AG04450 (cell line): Measurements from ENCODE around the gene ERN2. TPM values are rescaled to one million over a fixed set of nuclear protein-coding genes. Genes with fewer than 3 reads are reported as not detected.

Experiments
- CTCF ChIA-PET: fragments of 300-600, 350-600 bp; formaldehyde crosslinking; extraction: SDS; loops from one replicate; lab custom pipeline; 2022; ENCODE audit warnings: antibody characterized with exemption, inconsistent platforms; lab: Charles Lee
- POLR2A ChIA-PET: fragments of 350-600 bp; formaldehyde crosslinking; extraction: SDS; loops from one replicate; lab custom pipeline; 2021; ENCODE audit warnings: antibody characterized with exemption, inconsistent platforms; lab: Yijun Ruan, JAX
- DNase-seq: peaks from one replicate; pipeline ENCODE4 v3.0.0-alpha.2; 2011; ENCODE audit warnings: low read depth, low spot score
- H3K27ac ChIP-seq: one replicate; pipeline ENCODE4 v1.5.1; 2012; ENCODE audit warnings: low read depth, low read length, control low read depth
- H3K27me3 ChIP-seq: one replicate; pipeline ENCODE4 v1.6.0; 2012; ENCODE audit warnings: low read length; ENCODE audit not compliant: control insufficient read depth, insufficient read depth
- H3K4me3 ChIP-seq: 2 replicates; pipeline ENCODE4 v1.5.1; 2011; ENCODE audit warnings: mild to moderate bottlenecking, low read depth, low read length, control low read depth
- H3K9me3 ChIP-seq: 2 replicates; pipeline ENCODE4 v1.5.1; 2012; ENCODE audit warnings: low read length; ENCODE audit not compliant: control insufficient read depth, insufficient read depth
- polyA plus RNA-seq: library from polyadenylated mRNA; depleted of rRNA; stranded (reverse); fragments of >200 nt; gene quantifications from 2 replicates; pipeline ENCODE4 v1.2.3, GENCODE V29; 2011
- TF ChIP-seq, protein P1 (sequence below): IDR thresholded peaks from 2 replicates; pipeline ENCODE4 v1.5.1; 2011; ENCODE audit warnings: low read depth, low read length, control low read depth, inconsistent platforms

The ERN2 gene
- polyA plus RNA-seq, 1 experiment, result 0.12 TPM

DNA sequence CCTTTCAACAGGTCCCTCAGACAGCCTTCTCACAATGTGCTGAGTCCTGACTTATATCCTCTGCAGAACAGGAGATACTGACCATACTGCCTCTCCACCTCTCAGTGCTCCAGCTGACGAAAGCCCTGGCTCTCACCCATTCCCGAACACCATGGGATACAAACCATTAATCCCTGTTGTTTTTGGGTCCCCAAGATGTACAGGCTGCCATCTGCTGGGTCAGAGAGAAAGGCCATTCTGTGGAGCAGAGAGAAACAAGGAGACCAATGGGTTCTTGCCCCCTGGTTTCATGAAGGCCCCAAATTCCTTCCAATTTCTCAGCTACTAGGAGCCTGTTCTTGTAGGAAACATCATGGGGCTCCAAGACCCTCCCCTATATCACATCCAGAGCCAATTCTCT lies 3.0 kb downstream of the ERN2 start:
- CTCF ChIA-PET, result interaction anchor here (0.6 to 1.4 kb wide), 2 partner anchors 18 to 113 kb away, joined by 3 read pairs; no protein-coding TSS in a partner anchor
- TF ChIP-seq, protein P1, sequence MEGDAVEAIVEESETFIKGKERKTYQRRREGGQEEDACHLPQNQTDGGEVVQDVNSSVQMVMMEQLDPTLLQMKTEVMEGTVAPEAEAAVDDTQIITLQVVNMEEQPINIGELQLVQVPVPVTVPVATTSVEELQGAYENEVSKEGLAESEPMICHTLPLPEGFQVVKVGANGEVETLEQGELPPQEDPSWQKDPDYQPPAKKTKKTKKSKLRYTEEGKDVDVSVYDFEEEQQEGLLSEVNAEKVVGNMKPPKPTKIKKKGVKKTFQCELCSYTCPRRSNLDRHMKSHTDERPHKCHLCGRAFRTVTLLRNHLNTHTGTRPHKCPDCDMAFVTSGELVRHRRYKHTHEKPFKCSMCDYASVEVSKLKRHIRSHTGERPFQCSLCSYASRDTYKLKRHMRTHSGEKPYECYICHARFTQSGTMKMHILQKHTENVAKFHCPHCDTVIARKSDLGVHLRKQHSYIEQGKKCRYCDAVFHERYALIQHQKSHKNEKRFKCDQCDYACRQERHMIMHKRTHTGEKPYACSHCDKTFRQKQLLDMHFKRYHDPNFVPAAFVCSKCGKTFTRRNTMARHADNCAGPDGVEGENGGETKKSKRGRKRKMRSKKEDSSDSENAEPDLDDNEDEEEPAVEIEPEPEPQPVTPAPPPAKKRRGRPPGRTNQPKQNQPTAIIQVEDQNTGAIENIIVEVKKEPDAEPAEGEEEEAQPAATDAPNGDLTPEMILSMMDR, result no peak
- no peak overlapping the region for H3K4me3 ChIP-seq
- POLR2A ChIA-PET, result no interaction called here
- peaks cover 26% of the 10 kb centered on the region for H3K27me3 ChIP-seq
- DNase-seq, result no peak
- no peak overlapping the region for H3K27ac ChIP-seq
- peaks cover 8% of the 10 kb centered on the region for H3K9me3 ChIP-seq

DNA sequence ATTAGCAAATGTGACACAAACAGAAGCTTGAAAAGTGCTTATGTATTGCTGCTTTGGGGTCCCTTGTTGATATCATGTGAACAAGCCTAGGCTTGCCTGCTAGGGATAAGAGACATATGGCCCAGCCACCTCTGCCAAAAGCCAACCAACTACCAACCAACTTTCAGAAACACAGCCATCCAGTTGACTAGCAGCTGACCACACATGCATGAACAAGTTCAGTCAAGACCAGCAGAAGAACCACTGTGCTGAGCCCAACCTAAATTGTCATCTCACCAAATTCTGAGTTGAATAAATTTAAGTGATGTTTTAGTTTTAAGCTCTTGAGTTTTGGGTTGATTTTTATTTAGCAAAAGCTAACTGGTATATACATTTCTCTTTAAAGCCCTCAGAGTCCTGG lies 3.5 kb downstream of the ERN2 start:
- CTCF ChIA-PET, result interaction anchor here (0.6 to 1.4 kb wide), 2 partner anchors 19 to 113 kb away, joined by 3 read pairs; no protein-coding TSS in a partner anchor

DNA sequence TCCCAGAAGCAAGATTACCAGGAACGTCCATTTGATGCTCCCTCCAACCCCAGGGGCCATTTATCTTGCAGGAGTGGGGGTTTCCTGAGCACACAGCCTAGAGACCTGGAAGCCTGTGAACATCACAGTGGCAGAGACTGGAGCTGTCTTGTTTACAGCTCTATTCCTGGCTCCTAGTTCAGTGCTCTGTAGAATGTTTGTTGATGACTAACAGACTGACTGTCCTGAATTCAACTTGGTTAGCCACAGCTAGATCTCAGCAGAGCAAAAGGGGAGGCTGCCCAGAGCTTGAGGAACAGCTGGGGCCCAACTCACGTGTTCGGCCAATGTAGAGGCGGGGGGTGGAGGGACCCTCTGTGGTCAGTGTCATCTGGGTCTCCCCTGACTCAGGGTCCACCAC lies 6.6 kb downstream of the ERN2 start:
- H3K27me3 ChIP-seq, result peaks cover 7% of the 10 kb centered on the region
- H3K27ac ChIP-seq, result no peak overlapping the region
- no peak overlapping the region for H3K4me3 ChIP-seq
- TF ChIP-seq, protein P1, result no peak
- no peak for DNase-seq
- CTCF ChIA-PET, result no interaction called here
- POLR2A ChIA-PET, result no interaction called here
- peaks cover 8% of the 10 kb centered on the region; the same call in 1 of the 2 replicates for H3K9me3 ChIP-seq

More for the DNA sequence above, 3.5 kb downstream of the ERN2 start:
- Histone ChIP-seq H3K27ac (no peak overlapping the region), H3K9me3 (peaks cover 8% of the 10 kb centered on the region), H3K4me3 (no peak overlapping the region), H3K27me3 (peaks cover 22% of the 10 kb centered on the region)
- DNase-seq, result no peak
- POLR2A ChIA-PET, result no interaction called here
- TF ChIP-seq, protein P1, result no peak

DNA sequence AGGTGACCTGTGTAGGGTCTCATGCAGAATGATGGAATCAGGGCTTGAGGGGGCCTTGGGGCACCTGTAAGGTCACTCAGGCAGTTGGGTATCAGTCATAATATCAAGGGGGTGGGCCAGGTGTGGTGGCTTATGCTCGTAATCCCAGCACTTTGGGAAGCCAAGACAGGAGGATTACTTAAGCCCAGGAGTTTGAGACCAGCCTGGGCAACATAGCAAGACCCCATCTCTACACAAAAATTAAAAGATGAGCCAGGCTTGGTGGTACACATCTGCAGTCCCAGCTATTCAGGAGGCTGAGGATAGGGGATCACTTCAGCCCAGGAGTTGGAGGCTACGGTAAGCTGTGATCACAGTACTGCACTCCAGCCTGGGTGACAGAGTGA lies 7.5 kb downstream of the ERN2 start:
- ChIA-PET CTCF (no interaction called here), POLR2A (no interaction called here)
- Histone ChIP-seq H3K9me3 (peaks cover 8% of the 10 kb centered on the region; the same call in 1 of the 2 replicates), H3K4me3 (no peak overlapping the region), H3K27ac (no peak overlapping the region), H3K27me3 (peaks cover 2% of the 10 kb centered on the region)
- no peak for DNase-seq
- TF ChIP-seq, protein P1, result no peak

DNA sequence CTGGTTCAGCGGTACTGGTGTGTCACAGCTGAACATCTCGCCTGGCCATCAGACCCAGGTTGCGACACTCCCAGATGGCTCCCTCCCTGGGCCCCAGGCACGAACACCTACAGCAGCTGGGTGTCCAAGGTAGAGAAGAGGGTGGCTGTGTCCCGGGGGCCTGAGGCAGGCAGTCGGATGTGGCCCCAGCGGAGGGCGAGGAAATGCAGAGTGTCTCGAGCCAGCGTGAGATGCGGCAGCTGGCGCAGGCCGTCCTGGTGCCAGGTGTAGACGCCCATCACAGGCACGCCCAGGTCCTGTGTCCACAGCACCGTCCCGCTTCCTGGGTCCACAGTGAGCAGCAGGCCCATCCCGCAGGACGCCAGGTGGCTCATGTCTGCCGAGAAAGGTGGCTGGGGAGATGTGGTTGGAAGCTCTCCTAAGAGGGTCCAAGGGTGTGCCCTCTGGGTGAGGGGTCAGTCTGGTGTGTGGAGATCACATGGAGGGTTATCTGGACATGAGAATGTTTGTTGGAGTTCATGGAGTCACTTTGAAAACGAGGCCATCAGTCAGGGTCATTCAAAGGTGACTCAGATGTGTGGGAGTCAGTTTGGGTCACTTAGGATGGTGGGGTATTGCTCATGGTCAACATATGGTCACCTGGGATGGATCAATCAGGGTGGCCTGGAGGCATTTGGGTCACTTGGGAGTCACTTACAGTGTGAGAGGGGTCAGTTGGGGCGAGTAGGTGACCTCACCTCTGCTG lies 8.1 kb downstream of the ERN2 start:
- ChIA-PET POLR2A (no interaction called here), CTCF (no interaction called here)
- DNase-seq, result no peak
- Histone ChIP-seq H3K4me3 (no peak overlapping the region), H3K27me3 (no peaks in the 10 kb centered on the region), H3K27ac (no peak overlapping the region), H3K9me3 (peaks cover 8% of the 10 kb centered on the region; the same call in 1 of the 2 replicates)
- TF ChIP-seq, protein P1, result no peak
